Ishikawa (cell line): ENCODE measurements around the gene ACVR1B.

ENCODE experiments used
- CEBPB ChIP-seq: IDR thresholded peaks from 2 replicates; pipeline ENCODE4 v1.6.1; 2012
- CREB1 ChIP-seq: IDR thresholded peaks from 2 replicates; pipeline ENCODE4 v1.6.1; 2012; ENCODE audit warnings: low read depth
- EGR1 ChIP-seq: IDR thresholded peaks from 2 replicates; pipeline ENCODE4 v1.6.1; 2012
- EP300 ChIP-seq: IDR thresholded peaks from 2 replicates; pipeline ENCODE4 v1.6.1; 2012; ENCODE audit warnings: borderline replicate concordance
- NFIC ChIP-seq: IDR thresholded peaks from 2 replicates; pipeline ENCODE4 v1.6.1; 2012
- RAD21 ChIP-seq: IDR thresholded peaks from 2 replicates; pipeline ENCODE4 v1.6.1; 2012; ENCODE audit warnings: low read depth
- TAF1 ChIP-seq: IDR thresholded peaks from 2 replicates; pipeline ENCODE4 v1.6.1; 2012; ENCODE audit warnings: low read depth, mild to moderate bottlenecking
- TCF12 ChIP-seq: IDR thresholded peaks from 2 replicates; pipeline ENCODE4 v1.6.1; 2012; ENCODE audit warnings: low read depth
- YY1 ChIP-seq: IDR thresholded peaks from 2 replicates; pipeline ENCODE4 v1.6.1; 2012; ENCODE audit warnings: low read depth
- ZBTB7A ChIP-seq: IDR thresholded peaks from 2 replicates; pipeline ENCODE4 v1.6.1; 2012; ENCODE audit warnings: low read depth
- TF ChIP-seq, protein P1 (sequence below): IDR thresholded peaks from 2 replicates; pipeline ENCODE4 v1.6.1; 2012
- TF ChIP-seq, protein P2 (sequence below): IDR thresholded peaks from 2 replicates; pipeline ENCODE4 v1.6.1; 2012; ENCODE audit warnings: low read depth, mild to moderate bottlenecking
- TF ChIP-seq, protein P3 (sequence below): IDR thresholded peaks from 2 replicates; pipeline ENCODE4 v1.6.1; 2012

- TF ChIP-seq RAD21 (no peak), CEBPB (no peak), TAF1 (no peak), EP300 (no peak), CREB1 (no peak), YY1 (no peak), NFIC (no peak), EGR1 (no peak), ZBTB7A (no peak), TCF12 (no peak)
- TF ChIP-seq, protein P1, sequence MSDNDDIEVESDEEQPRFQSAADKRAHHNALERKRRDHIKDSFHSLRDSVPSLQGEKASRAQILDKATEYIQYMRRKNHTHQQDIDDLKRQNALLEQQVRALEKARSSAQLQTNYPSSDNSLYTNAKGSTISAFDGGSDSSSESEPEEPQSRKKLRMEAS: no peak
- TF ChIP-seq, protein P2, sequence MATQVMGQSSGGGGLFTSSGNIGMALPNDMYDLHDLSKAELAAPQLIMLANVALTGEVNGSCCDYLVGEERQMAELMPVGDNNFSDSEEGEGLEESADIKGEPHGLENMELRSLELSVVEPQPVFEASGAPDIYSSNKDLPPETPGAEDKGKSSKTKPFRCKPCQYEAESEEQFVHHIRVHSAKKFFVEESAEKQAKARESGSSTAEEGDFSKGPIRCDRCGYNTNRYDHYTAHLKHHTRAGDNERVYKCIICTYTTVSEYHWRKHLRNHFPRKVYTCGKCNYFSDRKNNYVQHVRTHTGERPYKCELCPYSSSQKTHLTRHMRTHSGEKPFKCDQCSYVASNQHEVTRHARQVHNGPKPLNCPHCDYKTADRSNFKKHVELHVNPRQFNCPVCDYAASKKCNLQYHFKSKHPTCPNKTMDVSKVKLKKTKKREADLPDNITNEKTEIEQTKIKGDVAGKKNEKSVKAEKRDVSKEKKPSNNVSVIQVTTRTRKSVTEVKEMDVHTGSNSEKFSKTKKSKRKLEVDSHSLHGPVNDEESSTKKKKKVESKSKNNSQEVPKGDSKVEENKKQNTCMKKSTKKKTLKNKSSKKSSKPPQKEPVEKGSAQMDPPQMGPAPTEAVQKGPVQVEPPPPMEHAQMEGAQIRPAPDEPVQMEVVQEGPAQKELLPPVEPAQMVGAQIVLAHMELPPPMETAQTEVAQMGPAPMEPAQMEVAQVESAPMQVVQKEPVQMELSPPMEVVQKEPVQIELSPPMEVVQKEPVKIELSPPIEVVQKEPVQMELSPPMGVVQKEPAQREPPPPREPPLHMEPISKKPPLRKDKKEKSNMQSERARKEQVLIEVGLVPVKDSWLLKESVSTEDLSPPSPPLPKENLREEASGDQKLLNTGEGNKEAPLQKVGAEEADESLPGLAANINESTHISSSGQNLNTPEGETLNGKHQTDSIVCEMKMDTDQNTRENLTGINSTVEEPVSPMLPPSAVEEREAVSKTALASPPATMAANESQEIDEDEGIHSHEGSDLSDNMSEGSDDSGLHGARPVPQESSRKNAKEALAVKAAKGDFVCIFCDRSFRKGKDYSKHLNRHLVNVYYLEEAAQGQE: peak; percentile 87
- TF ChIP-seq, protein P3, sequence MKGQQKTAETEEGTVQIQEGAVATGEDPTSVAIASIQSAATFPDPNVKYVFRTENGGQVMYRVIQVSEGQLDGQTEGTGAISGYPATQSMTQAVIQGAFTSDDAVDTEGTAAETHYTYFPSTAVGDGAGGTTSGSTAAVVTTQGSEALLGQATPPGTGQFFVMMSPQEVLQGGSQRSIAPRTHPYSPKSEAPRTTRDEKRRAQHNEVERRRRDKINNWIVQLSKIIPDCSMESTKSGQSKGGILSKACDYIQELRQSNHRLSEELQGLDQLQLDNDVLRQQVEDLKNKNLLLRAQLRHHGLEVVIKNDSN: no peak
Observed at GRCh38 chr12:52041695-52042123, 90.2 kb downstream of the ACVR1B start.
